HS-5 (cell line): ENCODE measurements around the gene RGS19.

ENCODE experiments used
- DNase-seq: peaks from one replicate; pipeline ENCODE4 v3.0.0-alpha.2; 2012; ENCODE audit warnings: low read depth

RGS19 gene

GRCh38 chr20:64048402-64049044, 30.8 kb downstream of the RGS19 start:
- DNase-seq = no peak

- DNase-seq = no peak
These were observed 31.3 kb downstream of the RGS19 start for GRCh38 chr20:64047968-64048401.

- no peak for DNase-seq
These were observed 32.3 kb downstream of the RGS19 start for GRCh38 chr20:64047046-64047389.

- DNase-seq = no peak
These were observed 33.8 kb downstream of the RGS19 start for GRCh38 chr20:64045346-64046011.

- no peak for DNase-seq
These were observed 34.7 kb downstream of the RGS19 start for GRCh38 chr20:64044484-64045247.

- no peak for DNase-seq
These were observed 35.5 kb downstream of the RGS19 start for GRCh38 chr20:64043768-64044167.

- DNase-seq = no peak
These were observed 37.1 kb downstream of the RGS19 start for GRCh38 chr20:64042054-64042781.

- no peak for DNase-seq
These were observed 37.6 kb downstream of the RGS19 start for GRCh38 chr20:64041781-64042053.

GRCh38 chr20:64041040-64041780, 38.1 kb downstream of the RGS19 start:
- DNase-seq = no peak

- no peak for DNase-seq
These were observed 38.9 kb downstream of the RGS19 start for GRCh38 chr20:64040231-64041039.

- DNase-seq = no peak
These were observed 39.8 kb downstream of the RGS19 start for GRCh38 chr20:64039293-64040160.

- no peak for DNase-seq
These were observed 40.6 kb downstream of the RGS19 start for GRCh38 chr20:64038565-64039292.

GRCh38 chr20:64038224-64038564, 41.1 kb downstream of the RGS19 start:
- no peak for DNase-seq

- DNase-seq = no peak
These were observed 41.7 kb downstream of the RGS19 start for GRCh38 chr20:64037498-64038213.

GRCh38 chr20:64037199-64037497, 42.2 kb downstream of the RGS19 start:
- no peak for DNase-seq

GRCh38 chr20:64036346-64037198, 42.7 kb downstream of the RGS19 start:
- DNase-seq = no peak

- no peak for DNase-seq
These were observed 43.4 kb downstream of the RGS19 start, which contains the start of gene C20orf204 for GRCh38 chr20:64035933-64036345. TSS of gene C20orf204 (plus strand) at chr20:64036182. CDS start at chr20:64036324, 142 bp downstream.
